SU-DHL-6 (cell line): ENCODE data around the gene PLXNA2.

Source experiments
- H2AFZ ChIP-seq: fragments of 200-600 bp; sonication (generic); 2 replicates; pipeline ENCODE4 v1.6.1; 2014; ENCODE audit warnings: low read depth, mild to moderate bottlenecking, moderate library complexity, mixed read lengths, antibody characterized with exemption, low read length; ENCODE audit not compliant: severe bottlenecking
- H3F3A ChIP-seq: fragments of 200-600 bp; shearing (Covaris generic); 2 replicates; pipeline ENCODE4 v1.6.0; 2016; ENCODE audit warnings: antibody characterized with exemption, mild to moderate bottlenecking; ENCODE audit not compliant: insufficient read depth
- H3K27ac ChIP-seq: fragments of 200-600 bp; sonication (generic); 2 replicates; pipeline ENCODE4 v1.5.1; 2016; ENCODE audit warnings: low read depth, mild to moderate bottlenecking, low read length, moderate library complexity, mixed read lengths
- H3K27me3 ChIP-seq: fragments of 200-600 bp; sonication (generic), shearing (Covaris generic); 2 replicates; pipeline ENCODE4 v1.6.0; 2014; ENCODE audit warnings: mild to moderate bottlenecking, low read length
- H3K36me3 ChIP-seq: fragments of 200-600 bp; sonication (generic); 2 replicates; pipeline ENCODE4 v1.6.1; 2014; ENCODE audit warnings: mild to moderate bottlenecking, low read length, mixed read lengths
- H3K4me2 ChIP-seq: fragments of 300-600, 200-600 bp; shearing (Covaris generic), sonication (generic); 2 replicates; pipeline ENCODE4 v1.6.0; 2014; ENCODE audit warnings: low read length, low read depth, mild to moderate bottlenecking; ENCODE audit not compliant: poor library complexity, severe bottlenecking
- H3K4me3 ChIP-seq: fragments of 200-600 bp; sonication (generic); 2 replicates; pipeline ENCODE4 v1.5.1; 2014; ENCODE audit warnings: antibody characterized with exemption, low read length, mild to moderate bottlenecking, mixed read lengths; ENCODE audit not compliant: insufficient read depth, poor library complexity, severe bottlenecking
- H3K79me2 ChIP-seq: fragments of 200-600 bp; sonication (generic); 2 replicates; pipeline ENCODE4 v1.6.1; 2014; ENCODE audit warnings: mild to moderate bottlenecking, low read length, moderate library complexity; ENCODE audit not compliant: insufficient read depth
- H3K9ac ChIP-seq: fragments of 200-600 bp; sonication (generic); 2 replicates; pipeline ENCODE4 v1.7.0; 2014; ENCODE audit warnings: mild to moderate bottlenecking, low read length
- H3K9me2 ChIP-seq: fragments of 200-600 bp; sonication (generic); replicated peaks from 2 replicates; pipeline ENCODE4 v1.6.1; 2014; ENCODE audit warnings: low read length; ENCODE audit not compliant: insufficient read depth
- H3K9me3 ChIP-seq: fragments of 200-600 bp; sonication (generic); 2 replicates; pipeline ENCODE4 v1.6.1; 2014; ENCODE audit warnings: low read length, mixed read lengths; ENCODE audit not compliant: insufficient read depth
- H4K20me1 ChIP-seq: fragments of 200-600 bp; sonication (generic); 2 replicates; pipeline ENCODE4 v1.6.1; 2014; ENCODE audit warnings: low read depth, mild to moderate bottlenecking, antibody characterized with exemption, low read length, moderate library complexity, mixed read lengths
- EZH2phosphoT487 ChIP-seq: fragments of 200-600 bp; sonication (generic), shearing (Covaris generic); conservative IDR thresholded peaks from 2 replicates; pipeline ENCODE4 v1.6.1; 2018; ENCODE audit warnings: mild to moderate bottlenecking, antibody characterized with exemption, low read length, moderate library complexity, mixed read lengths
- TF ChIP-seq, protein P1 (sequence below): fragments of 200-600 bp; sonication (generic); IDR thresholded peaks from one replicate; pipeline ENCODE4 v1.5.1; 2017; ENCODE audit warnings: antibody characterized with exemption, mild to moderate bottlenecking, low read length, moderate library complexity; ENCODE audit not compliant: insufficient read depth, poor library complexity, severe bottlenecking

The PLXNA2 gene

DNA sequence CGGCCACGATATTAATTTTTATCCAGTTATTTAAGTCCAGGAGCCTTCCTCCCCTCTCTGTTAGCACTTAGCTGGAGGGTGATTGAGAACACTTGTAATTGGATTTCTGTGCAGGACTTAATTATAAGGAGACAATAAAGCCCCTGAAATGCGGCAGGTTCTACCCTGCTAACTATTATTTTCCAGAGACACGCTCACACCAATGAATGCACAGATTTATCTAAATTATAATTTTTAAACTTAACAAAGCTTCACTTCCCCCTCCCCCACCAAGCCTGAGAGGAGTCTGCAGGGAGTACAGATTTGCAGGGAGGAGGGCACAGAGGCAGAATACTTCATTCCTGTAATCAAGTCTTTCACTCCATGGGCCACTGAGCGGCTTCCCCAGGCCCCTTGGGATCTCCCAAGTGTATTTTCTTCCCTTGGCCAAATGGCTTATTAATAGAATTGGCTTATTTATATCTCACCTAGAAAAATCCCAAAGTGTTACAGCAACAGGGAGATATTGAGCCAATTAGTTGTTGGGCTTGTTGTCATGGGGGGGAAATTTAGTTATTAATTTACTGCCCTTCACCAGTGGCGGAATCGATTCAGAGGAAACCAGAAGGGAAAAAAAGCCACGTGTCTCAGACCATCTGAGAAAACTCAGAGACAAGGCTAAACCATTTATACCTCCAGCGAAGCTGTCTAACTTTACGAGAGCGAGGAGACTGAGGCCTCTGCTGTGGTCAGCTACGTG is 234.3 kb downstream of the PLXNA2 start:
- Histone ChIP-seq H3K27me3 (no peaks in the 10 kb centered on the region), H3K4me3 (no peak overlapping the region), H3F3A (no peaks in the 10 kb centered on the region), H4K20me1 (no peaks in the 10 kb centered on the region), H3K9ac (no peak overlapping the region), H3K4me2 (no peak overlapping the region), H3K79me2 (no peaks in the 10 kb centered on the region), H3K27ac (no peak overlapping the region), H3K9me3 (no peaks in the 10 kb centered on the region), H2AFZ (no peak overlapping the region), H3K9me2 (no peaks in the 10 kb centered on the region), H3K36me3 (no peaks in the 10 kb centered on the region)
- TF ChIP-seq, protein P1, sequence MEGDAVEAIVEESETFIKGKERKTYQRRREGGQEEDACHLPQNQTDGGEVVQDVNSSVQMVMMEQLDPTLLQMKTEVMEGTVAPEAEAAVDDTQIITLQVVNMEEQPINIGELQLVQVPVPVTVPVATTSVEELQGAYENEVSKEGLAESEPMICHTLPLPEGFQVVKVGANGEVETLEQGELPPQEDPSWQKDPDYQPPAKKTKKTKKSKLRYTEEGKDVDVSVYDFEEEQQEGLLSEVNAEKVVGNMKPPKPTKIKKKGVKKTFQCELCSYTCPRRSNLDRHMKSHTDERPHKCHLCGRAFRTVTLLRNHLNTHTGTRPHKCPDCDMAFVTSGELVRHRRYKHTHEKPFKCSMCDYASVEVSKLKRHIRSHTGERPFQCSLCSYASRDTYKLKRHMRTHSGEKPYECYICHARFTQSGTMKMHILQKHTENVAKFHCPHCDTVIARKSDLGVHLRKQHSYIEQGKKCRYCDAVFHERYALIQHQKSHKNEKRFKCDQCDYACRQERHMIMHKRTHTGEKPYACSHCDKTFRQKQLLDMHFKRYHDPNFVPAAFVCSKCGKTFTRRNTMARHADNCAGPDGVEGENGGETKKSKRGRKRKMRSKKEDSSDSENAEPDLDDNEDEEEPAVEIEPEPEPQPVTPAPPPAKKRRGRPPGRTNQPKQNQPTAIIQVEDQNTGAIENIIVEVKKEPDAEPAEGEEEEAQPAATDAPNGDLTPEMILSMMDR = no peak
- TF ChIP-seq EZH2phosphoT487 = no peak

GRCh38 chr1:208009303-208009702 is 234.9 kb downstream of the PLXNA2 start:
- no peak for TF ChIP-seq EZH2phosphoT487
- TF ChIP-seq, protein P1 = no peak
- Histone ChIP-seq H3K4me3 (no peak overlapping the region), H3K9me3 (no peaks in the 10 kb centered on the region), H3K9ac (no peak overlapping the region), H3F3A (no peaks in the 10 kb centered on the region), H3K4me2 (no peak overlapping the region), H3K27ac (no peak overlapping the region), H3K27me3 (no peaks in the 10 kb centered on the region), H3K9me2 (no peaks in the 10 kb centered on the region), H4K20me1 (no peaks in the 10 kb centered on the region), H2AFZ (no peak overlapping the region), H3K79me2 (no peaks in the 10 kb centered on the region), H3K36me3 (no peaks in the 10 kb centered on the region)

DNA sequence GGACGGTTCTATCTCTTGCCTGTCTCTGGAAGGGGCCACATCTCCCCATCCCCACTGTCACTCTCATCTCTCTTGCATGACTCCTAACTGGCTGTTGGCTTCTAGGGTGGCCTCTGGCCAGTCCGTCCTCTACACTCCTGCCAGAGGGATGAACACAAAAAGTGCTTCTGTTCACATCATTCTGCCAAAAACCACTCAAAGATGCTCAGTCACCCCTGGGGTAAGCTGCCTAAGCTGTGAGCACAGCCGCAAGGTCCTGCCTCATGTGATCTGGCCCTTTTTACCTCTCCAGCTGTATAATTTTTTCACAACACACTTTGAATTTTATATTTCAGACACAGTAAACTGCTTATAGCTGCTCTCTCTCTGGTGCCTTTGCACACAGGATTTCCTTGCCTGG is 235.7 kb downstream of the PLXNA2 start:
- Histone ChIP-seq H3K4me2 (no peak overlapping the region), H2AFZ (no peak overlapping the region), H3K27ac (no peak overlapping the region), H3K9me3 (no peaks in the 10 kb centered on the region), H4K20me1 (no peaks in the 10 kb centered on the region), H3K27me3 (no peaks in the 10 kb centered on the region), H3F3A (no peaks in the 10 kb centered on the region), H3K36me3 (no peaks in the 10 kb centered on the region), H3K4me3 (no peak overlapping the region), H3K79me2 (no peaks in the 10 kb centered on the region), H3K9ac (no peak overlapping the region), H3K9me2 (no peaks in the 10 kb centered on the region)
- TF ChIP-seq EZH2phosphoT487 = no peak
- TF ChIP-seq, protein P1 = no peak
